Measurements from ENCODE around the gene CELF2.

The CELF2 gene

DNA sequence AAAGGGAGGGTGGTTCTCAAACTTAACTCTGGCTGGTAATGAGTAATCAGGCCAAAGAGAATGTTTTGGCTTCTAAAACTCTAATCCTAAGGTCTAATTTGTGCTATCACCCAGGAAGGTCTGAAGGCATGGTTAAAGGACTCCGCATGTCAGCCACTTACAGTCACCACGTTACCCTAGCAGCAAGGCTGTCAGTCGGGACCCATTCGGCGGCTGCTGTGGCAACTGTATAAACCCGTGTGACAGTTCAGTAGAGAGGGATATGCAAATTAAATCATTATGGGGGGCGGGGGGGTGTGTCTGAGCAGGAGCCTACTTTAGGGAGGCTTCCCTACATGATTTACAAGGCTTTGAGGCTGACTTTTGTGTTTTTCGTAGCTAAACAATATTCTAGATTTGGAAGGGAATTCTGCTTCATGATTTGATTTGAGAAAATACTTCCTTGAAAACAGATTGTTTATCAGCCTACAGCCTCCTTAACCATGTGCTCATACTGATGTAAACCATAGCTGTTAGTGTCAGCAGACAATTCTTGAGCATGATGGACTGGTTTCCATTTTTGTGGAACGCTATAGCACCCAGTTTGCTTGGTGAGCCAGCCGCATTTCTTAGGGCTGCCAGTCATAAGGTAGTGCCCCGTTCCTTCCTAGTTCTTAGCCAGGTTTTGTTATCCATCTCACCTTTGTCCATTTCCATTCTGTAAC is 309.4 kb downstream of the CELF2 start:
- Histone ChIP-seq H3K9me3 (ENCODE audit: control insufficient read depth, insufficient read depth, low read depth, low read length) (no peaks in the 10 kb centered on the region), H3K36me3 (ENCODE audit: control insufficient read depth in 2 of 2, insufficient read depth in 1 of 2, low read length in 2 of 2) (peaks cover 0 to 28% of the 10 kb centered on the region in 2 experiments; a peak in 1 of 3 replicates), H3K4me1 (ENCODE audit: control insufficient read depth, insufficient read depth, low read length) (no peaks in the 10 kb centered on the region), H3K4me3 (ENCODE audit: low read depth, low read length) (no peak overlapping the region), H3K27ac (ENCODE audit: extremely low read depth, low read depth, low read length) (no peak overlapping the region)
- CTCF ChIA-PET: interaction anchor here (0.5 kb wide), 1 partner anchor 714 kb away, joined by 3 read pairs; no protein-coding TSS in a partner anchor
- POLR2A ChIA-PET: no interaction called here
- TF ChIP-seq, protein P1, sequence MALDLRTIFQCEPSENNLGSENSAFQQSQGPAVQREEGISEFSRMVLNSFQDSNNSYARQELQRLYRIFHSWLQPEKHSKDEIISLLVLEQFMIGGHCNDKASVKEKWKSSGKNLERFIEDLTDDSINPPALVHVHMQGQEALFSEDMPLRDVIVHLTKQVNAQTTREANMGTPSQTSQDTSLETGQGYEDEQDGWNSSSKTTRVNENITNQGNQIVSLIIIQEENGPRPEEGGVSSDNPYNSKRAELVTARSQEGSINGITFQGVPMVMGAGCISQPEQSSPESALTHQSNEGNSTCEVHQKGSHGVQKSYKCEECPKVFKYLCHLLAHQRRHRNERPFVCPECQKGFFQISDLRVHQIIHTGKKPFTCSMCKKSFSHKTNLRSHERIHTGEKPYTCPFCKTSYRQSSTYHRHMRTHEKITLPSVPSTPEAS (tag by site-specific recombination; IDR thresholded peaks at IDR 0.05): no peak
- no peak for TF ChIP-seq GLIS2 (tag by site-specific recombination; IDR thresholded peaks at IDR 0.05)
- no peak for TF ChIP-seq YY1 (tag by site-specific recombination; IDR thresholded peaks at IDR 0.05)
- TF ChIP-seq, protein P2, sequence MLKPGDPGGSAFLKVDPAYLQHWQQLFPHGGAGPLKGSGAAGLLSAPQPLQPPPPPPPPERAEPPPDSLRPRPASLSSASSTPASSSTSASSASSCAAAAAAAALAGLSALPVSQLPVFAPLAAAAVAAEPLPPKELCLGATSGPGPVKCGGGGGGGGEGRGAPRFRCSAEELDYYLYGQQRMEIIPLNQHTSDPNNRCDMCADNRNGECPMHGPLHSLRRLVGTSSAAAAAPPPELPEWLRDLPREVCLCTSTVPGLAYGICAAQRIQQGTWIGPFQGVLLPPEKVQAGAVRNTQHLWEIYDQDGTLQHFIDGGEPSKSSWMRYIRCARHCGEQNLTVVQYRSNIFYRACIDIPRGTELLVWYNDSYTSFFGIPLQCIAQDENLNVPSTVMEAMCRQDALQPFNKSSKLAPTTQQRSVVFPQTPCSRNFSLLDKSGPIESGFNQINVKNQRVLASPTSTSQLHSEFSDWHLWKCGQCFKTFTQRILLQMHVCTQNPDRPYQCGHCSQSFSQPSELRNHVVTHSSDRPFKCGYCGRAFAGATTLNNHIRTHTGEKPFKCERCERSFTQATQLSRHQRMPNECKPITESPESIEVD (tag by site-specific recombination; IDR thresholded peaks at IDR 0.05): no peak
- TF ChIP-seq ZNF433 (tag by site-specific recombination; IDR thresholded peaks at IDR 0.05; ENCODE audit: low read depth): no peak
- no peak for TF ChIP-seq ZBTB20 (tag by site-specific recombination; IDR thresholded peaks at IDR 0.05)

DNA sequence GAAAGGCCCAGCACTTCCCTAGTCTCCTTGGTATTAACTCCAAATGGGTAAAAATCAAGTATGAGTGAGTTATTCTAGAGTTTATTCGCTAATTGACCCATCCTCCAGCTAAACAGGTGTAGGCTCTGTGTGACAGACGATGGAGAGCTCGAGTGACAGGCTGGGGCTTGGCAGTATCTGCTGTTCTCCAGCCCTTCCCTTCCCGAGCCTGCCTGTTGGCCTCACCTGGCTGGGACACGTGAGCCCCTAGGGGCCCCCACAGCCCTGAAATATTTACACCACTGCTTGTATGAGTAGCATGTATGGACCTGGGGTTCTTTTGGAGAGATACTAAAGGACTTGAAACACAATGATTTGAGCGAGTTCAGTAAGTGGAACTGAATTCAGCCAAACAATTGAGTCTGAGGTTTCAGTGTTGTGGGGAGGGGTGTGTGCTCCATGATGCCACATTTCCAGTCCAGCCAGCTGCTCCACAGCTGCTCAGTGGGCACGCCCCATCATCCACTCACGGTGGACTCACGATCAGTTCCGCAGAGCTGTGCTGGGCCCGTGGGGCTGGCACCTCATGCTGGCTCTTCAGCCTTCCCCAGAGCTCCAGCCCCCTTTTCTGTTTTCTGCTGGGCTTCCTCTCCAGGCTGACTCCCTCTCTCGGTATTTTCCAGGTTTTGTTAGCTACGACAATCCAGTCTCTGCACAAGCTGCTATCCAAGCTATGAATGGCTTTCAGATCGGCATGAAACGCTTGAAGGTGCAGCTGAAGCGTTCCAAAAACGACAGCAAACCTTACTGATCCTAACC is 310.8 kb downstream of the CELF2 start:
- no peak overlapping the region for H3K4me3 ChIP-seq (ENCODE audit: low read depth, low read length)
- no peaks in the 10 kb centered on the region for H3K4me1 ChIP-seq (ENCODE audit: control insufficient read depth, insufficient read depth, low read length)
- TF ChIP-seq, protein P3, sequence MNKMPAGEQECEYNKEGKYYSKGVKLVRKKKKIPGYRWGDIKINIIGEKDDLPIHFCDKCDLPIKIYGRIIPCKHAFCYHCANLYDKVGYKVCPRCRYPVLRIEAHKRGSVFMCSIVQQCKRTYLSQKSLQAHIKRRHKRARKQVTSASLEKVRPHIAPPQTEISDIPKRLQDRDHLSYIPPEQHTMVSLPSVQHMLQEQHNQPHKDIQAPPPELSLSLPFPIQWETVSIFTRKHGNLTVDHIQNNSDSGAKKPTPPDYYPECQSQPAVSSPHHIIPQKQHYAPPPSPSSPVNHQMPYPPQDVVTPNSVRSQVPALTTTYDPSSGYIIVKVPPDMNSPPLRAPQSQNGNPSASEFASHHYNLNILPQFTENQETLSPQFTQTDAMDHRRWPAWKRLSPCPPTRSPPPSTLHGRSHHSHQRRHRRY (tag by site-specific recombination; IDR thresholded peaks at IDR 0.05): no peak
- TF ChIP-seq EGR2 (tag by site-specific recombination; IDR thresholded peaks at IDR 0.05; ENCODE audit: low read depth) (no peak), ZNF223 (tag by site-specific recombination; IDR thresholded peaks at IDR 0.05) (no peak), GLI2 (tag by site-specific recombination; IDR thresholded peaks at IDR 0.05; ENCODE audit: borderline replicate concordance, low read depth) (no peak), ZNF791 (tag by site-specific recombination; IDR thresholded peaks at IDR 0.05) (no peak), SP2 (tag by site-specific recombination; IDR thresholded peaks at IDR 0.05) (no peak), SP7 (tag by site-specific recombination; IDR thresholded peaks at IDR 0.05) (no peak), IKZF3 (tag by site-specific recombination; IDR thresholded peaks at IDR 0.05) (no peak), ZNF335 (tag by site-specific recombination; conservative IDR thresholded peaks at IDR 0.05) (no peak), ZFP41 (tag by site-specific recombination; IDR thresholded peaks at IDR 0.05; ENCODE audit: borderline replicate concordance) (no peak)
- TF ChIP-seq, protein P4, sequence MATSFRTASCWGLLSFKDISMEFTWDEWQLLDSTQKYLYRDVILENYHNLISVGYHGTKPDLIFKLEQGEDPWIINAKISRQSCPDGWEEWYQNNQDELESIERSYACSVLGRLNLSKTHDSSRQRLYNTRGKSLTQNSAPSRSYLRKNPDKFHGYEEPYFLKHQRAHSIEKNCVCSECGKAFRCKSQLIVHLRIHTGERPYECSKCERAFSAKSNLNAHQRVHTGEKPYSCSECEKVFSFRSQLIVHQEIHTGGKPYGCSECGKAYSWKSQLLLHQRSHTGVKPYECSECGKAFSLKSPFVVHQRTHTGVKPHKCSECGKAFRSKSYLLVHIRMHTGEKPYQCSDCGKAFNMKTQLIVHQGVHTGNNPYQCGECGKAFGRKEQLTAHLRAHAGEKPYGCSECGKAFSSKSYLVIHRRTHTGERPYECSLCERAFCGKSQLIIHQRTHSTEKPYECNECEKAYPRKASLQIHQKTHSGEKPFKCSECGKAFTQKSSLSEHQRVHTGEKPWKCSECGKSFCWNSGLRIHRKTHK (tag by site-specific recombination; IDR thresholded peaks at IDR 0.05): no peak
- no peak overlapping the region for H3K27ac ChIP-seq (ENCODE audit: extremely low read depth, low read depth, low read length)
- H3K36me3 ChIP-seq (ENCODE audit: control insufficient read depth in 2 of 2, insufficient read depth in 1 of 2, low read length in 2 of 2): peaks cover 0 to 23% of the 10 kb centered on the region in 2 experiments; a peak in 1 of 3 replicates
- ChIA-PET CTCF (no interaction called here), POLR2A (no interaction called here)
- no peaks in the 10 kb centered on the region for H3K9me3 ChIP-seq (ENCODE audit: control insufficient read depth, insufficient read depth, low read depth, low read length)
